ENCODE measurements around the gene CFAP161. TPM values are rescaled to one million over a fixed set of nuclear protein-coding genes. Genes with fewer than 3 reads are reported as not detected.

Gene CFAP161
- total and polyA plus RNA-seq, 2 experiments from 2014 or later: 0.13 TPM; not detected in 1

GRCh38 chr15:81118361-81118760 is 15.7 kb upstream of the CFAP161 start:
- H3K9me3 Mint-ChIP-seq: peaks cover 15% of the 10 kb centered on the region; the same call in 2 of the 3 replicates
- peak; percentile 87 for ATAC-seq
- peak; percentile 46 for DNase-seq (ENCODE audit: low spot score)

More at GRCh38 chr15:81118361-81118760, 15.7 kb upstream of the CFAP161 start:
- Histone ChIP-seq H3K79me2 (replicated peaks; ENCODE audit: insufficient read depth) (no peaks in the 10 kb centered on the region), H2AFZ (peak overlapping the region; percentile 88), H3K9me2 (ENCODE audit: insufficient read depth) (peaks cover 2% of the 10 kb centered on the region; the same call in 1 of the 2 replicates), H3K4me3 (peak overlapping the region; percentile 49), H3K4me2 (peak overlapping the region; percentile 71), H4K20me1 (replicated peaks; ENCODE audit: insufficient read depth) (no peaks in the 10 kb centered on the region), H3F3A (replicated peaks; ENCODE audit: low read depth) (no peaks in the 10 kb centered on the region), H3K4me1 (ENCODE audit: insufficient read depth) (peaks cover 7% of the 10 kb centered on the region), H3K27ac (ENCODE audit: low read depth) (no peak overlapping the region), H3K36me3 (ENCODE audit: insufficient read depth) (no peaks in the 10 kb centered on the region), H3K27me3 (ENCODE audit: insufficient read depth) (peaks cover 20% of the 10 kb centered on the region)
- peak overlapping the region; percentile 5; the same call in 1 of the 3 replicates for H3K4me3 Mint-ChIP-seq
- peaks cover 6% of the 10 kb centered on the region; the same call in 1 of the 3 replicates for H3K36me3 Mint-ChIP-seq (ENCODE audit: low read depth)
- H3K4me1 Mint-ChIP-seq: peaks cover 11% of the 10 kb centered on the region
- no peak overlapping the region for H3K27ac Mint-ChIP-seq
- H3K27me3 Mint-ChIP-seq (ENCODE audit: insufficient read depth, low read depth, poor library complexity): peaks cover 4% of the 10 kb centered on the region
- TF ChIP-seq, protein P1, sequence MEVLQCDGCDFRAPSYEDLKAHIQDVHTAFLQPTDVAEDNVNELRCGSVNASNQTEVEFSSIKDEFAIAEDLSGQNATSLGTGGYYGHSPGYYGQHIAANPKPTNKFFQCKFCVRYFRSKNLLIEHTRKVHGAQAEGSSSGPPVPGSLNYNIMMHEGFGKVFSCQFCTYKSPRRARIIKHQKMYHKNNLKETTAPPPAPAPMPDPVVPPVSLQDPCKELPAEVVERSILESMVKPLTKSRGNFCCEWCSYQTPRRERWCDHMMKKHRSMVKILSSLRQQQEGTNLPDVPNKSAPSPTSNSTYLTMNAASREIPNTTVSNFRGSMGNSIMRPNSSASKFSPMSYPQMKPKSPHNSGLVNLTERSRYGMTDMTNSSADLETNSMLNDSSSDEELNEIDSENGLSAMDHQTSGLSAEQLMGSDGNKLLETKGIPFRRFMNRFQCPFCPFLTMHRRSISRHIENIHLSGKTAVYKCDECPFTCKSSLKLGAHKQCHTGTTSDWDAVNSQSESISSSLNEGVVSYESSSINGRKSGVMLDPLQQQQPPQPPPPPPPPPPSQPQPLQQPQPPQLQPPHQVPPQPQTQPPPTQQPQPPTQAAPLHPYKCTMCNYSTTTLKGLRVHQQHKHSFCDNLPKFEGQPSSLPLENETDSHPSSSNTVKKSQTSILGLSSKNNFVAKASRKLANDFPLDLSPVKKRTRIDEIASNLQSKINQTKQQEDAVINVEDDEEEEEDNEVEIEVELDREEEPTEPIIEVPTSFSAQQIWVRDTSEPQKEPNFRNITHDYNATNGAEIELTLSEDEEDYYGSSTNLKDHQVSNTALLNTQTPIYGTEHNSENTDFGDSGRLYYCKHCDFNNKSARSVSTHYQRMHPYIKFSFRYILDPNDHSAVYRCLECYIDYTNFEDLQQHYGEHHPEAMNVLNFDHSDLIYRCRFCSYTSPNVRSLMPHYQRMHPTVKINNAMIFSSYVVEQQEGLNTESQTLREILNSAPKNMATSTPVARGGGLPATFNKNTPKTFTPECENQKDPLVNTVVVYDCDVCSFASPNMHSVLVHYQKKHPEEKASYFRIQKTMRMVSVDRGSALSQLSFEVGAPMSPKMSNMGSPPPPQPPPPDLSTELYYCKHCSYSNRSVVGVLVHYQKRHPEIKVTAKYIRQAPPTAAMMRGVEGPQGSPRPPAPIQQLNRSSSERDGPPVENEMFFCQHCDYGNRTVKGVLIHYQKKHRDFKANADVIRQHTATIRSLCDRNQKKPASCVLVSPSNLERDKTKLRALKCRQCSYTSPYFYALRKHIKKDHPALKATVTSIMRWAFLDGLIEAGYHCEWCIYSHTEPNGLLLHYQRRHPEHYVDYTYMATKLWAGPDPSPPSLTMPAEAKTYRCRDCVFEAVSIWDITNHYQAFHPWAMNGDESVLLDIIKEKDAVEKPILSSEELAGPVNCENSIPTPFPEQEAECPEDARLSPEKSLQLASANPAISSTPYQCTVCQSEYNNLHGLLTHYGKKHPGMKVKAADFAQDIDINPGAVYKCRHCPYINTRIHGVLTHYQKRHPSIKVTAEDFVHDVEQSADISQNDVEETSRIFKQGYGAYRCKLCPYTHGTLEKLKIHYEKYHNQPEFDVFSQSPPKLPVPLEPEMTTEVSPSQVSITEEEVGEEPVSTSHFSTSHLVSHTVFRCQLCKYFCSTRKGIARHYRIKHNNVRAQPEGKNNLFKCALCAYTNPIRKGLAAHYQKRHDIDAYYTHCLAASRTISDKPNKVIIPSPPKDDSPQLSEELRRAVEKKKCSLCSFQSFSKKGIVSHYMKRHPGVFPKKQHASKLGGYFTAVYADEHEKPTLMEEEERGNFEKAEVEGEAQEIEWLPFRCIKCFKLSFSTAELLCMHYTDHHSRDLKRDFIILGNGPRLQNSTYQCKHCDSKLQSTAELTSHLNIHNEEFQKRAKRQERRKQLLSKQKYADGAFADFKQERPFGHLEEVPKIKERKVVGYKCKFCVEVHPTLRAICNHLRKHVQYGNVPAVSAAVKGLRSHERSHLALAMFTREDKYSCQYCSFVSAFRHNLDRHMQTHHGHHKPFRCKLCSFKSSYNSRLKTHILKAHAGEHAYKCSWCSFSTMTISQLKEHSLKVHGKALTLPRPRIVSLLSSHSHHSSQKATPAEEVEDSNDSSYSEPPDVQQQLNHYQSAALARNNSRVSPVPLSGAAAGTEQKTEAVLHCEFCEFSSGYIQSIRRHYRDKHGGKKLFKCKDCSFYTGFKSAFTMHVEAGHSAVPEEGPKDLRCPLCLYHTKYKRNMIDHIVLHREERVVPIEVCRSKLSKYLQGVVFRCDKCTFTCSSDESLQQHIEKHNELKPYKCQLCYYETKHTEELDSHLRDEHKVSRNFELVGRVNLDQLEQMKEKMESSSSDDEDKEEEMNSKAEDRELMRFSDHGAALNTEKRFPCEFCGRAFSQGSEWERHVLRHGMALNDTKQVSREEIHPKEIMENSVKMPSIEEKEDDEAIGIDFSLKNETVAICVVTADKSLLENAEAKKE (CRISPR knock-in tag; IDR thresholded peaks at IDR 0.05): no peak
- no peak for TF ChIP-seq CTCF (conservative IDR thresholded peaks at IDR 0.05; ENCODE audit: low read depth in 2 of 2)
- TF ChIP-seq ETS1 (IDR thresholded peaks at IDR 0.05): no peak
- no peak for TF ChIP-seq EZH2 (IDR thresholded peaks at IDR 0.05; ENCODE audit: low read depth, unreplicated experiment)
- no peak for TF ChIP-seq ZNF331 (CRISPR knock-in tag; IDR thresholded peaks at IDR 0.05; ENCODE audit: low read depth)
- no peak for TF ChIP-seq ZNF114 (CRISPR knock-in tag; IDR thresholded peaks at IDR 0.05)
- no peak for TF ChIP-seq REST (IDR thresholded peaks at IDR 0.05; ENCODE audit: unreplicated experiment)
- no peak for TF ChIP-seq NANOG (IDR thresholded peaks at IDR 0.05; ENCODE audit: borderline replicate concordance)
- no peak for TF ChIP-seq STAT1 (IDR thresholded peaks at IDR 0.05; ENCODE audit: unreplicated experiment)
- TF ChIP-seq EZH2phosphoT487 (IDR thresholded peaks at IDR 0.05; ENCODE audit: unreplicated experiment): no peak
- TF ChIP-seq JUNB (IDR thresholded peaks at IDR 0.05; ENCODE audit: unreplicated experiment): no peak
- no peak for TF ChIP-seq CREB1 (CRISPR knock-in tag; IDR thresholded peaks at IDR 0.05; ENCODE audit: low read depth)
- no peak for TF ChIP-seq POLR2AphosphoS5 (IDR thresholded peaks at IDR 0.05; ENCODE audit: low read depth)

Measured in GM23338 (cell line).